A172 (cell line): ENCODE results near the gene CLPTM1L. TPM values are rescaled to one million over a fixed set of nuclear protein-coding genes. Genes with fewer than 3 reads are reported as not detected.
"Not testable (repeated sequence)": the region's sequence is repeated elsewhere in the genome, so short reads cannot be mapped to it uniquely, and the experiment has no call there.

ENCODE experiments used
- DNase-seq: peaks from one replicate; pipeline ENCODE4 v3.0.0-alpha.2; 2015; ENCODE audit warnings: low spot score
- total RNA-seq: library from RNA; depleted of rRNA; stranded (reverse); fragments of >200 nt; shearing (Covaris generic); gene quantifications from 2 replicates; pipeline ENCODE4 v1.2.3, GENCODE V29; 2014

Gene CLPTM1L
- total RNA-seq, 1 experiment from 2014 or later: 287 TPM

DNA sequence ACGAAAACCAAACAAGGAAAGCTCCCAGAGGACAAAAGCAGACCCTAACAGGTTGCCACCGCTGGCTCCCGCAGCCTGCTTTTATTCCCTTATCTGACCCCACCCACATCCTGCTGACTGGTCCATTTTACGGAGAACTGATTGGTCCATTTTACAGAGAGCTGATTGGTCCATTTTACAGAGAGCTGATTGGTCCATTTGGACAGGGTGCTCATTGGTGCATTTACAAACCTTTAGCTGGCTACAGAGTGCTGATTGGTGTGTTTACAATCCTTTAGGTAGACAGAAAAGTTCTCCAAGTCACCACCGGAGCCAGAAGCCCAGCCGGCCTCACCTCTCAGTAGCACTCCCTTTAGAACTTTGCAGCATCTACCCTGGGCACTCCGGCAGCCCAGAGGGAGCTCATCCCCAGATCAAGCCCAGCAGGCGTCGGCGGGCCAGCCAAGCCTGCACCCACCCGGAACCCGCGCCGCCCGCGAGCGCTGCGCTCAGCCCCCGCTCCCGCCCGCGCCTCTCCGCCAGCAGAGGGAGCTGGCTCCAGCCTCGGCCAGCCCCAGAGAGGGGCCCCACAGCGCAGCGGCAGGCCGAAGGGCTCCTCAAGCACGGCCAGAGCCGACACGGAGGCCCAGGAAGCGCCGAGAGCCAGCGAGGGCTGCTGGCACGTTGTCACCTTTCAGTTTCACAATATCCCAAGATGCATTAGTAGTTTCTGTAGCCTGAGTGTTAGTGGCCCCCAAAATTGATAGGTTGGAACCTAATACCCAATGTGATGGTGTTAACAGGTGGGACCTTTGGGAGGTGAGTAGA, 35.3 kb upstream of the CLPTM1L start:
- no peak for DNase-seq

DNA sequence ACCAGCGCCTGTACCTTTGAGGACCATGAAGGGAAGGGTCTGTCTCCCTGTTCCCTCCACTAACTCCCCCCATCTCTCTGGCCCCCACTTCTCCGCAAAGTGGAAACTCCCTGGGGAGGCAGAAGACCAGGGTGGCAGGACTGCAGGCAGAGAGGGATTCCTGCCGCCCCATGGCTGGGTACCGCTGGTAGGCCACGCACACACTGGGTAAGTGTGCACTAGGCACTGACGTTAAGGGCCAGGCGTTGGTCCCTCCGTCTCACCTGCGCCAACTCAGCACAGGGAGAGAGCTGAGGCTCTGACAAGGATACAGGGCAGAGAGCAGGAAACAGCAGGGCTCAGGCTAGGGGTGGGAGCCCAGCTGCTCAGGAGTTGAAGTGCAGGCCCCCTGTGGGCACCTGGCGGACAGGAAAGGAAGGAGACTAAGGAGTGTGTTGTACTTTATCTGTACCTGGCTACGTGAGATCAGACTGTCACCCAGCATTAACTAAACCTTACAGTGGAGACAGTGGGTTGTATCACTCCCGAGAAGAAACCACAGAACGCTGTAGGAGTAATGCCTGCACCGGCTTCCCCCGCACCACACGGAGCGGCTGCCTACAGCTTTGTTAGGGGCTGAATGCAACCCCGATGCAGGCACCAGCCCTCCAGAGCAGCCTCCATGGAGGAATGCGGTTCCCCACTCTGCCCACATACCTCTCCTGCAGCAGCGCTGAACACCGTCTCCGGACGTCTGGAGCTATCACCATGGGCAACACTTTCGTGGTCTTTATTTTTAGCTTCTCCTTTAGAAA, 34.2 kb upstream of the CLPTM1L start:
- no peak for DNase-seq

DNA sequence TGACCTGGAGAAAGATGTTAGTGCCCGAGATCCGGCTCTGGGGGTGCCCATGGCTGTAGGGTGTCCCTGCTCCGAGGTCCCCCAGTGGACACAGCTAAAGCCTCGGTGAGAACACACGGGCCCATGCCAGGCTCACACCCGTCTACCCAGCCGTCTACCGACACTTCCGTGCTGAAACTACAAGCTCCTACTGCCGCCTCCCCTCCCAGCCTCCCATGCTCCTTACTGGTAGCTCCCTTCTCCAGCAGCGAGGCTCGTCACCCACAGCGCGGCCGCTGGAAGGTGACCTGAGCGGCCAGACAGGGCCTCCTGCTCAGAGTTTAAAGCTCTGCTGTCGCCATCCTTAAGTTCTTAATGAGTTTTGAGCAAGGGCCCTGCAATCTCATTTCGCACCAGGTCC, 33.2 kb upstream of the CLPTM1L start:
- DNase-seq: no peak

DNA sequence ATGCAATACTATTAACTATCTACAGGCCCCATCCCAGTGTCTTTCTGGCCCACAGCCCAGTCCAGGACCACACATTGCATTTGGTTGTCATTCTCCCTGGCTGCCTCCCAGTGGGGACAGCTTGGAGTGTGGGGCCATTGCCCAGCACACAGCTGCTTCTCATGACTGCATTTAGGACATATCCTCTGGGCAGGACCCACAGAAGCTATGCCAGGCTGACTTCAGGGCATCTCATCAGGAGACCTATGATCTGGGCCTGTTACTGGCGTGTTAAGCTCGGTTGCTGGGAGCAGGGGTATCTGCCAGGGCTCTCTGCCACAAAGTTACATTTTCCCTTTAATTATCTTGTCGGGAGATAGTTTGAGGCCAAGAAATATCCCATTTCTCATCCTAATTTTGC, 32.1 kb upstream of the CLPTM1L start:
- DNase-seq: no peak

DNA sequence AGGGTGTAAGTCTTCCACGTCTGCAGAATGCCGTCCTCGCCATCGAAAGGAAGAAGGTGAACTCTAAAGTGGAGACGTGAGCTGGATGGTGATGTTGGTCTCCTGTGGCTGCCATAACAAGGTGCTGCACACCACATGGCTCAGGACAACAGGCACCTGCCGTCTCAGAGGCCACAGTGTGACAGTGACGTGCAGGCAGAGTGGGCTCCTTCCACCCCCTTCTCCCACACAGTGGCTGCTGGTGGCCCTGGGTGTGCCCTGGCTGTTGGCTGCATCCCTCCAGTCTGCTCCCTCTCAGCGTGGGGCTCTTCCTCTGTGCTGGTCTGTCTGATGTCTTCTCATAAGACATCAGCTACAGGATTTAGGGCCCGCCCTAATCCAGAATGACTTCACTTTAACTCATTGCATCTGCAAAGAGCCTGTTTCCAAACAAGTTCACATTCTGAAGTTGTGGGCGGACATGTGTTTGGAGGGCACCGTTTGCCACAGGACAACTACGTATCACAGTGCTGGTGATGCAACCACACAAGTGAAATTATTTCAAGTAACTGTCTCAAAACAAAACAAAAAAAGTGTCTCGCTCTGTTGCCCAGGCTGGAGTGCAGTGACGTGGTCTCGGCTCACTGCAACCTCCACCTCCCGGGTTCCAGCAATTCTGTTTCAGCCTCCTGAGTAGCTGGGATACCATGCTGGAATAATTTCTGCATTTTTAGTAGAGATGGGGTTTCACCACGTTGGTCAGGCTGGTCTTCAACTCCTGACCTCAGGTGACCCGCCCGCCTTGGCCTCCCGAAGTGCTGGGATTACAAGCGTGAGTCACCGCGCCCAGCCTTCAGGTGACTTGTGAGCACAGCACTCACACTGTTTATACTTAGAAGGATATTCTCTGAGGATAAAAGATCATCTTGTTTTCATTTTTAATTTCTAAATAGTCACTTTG, 31.2 kb upstream of the CLPTM1L start:
- DNase-seq: peak; percentile 52

DNA sequence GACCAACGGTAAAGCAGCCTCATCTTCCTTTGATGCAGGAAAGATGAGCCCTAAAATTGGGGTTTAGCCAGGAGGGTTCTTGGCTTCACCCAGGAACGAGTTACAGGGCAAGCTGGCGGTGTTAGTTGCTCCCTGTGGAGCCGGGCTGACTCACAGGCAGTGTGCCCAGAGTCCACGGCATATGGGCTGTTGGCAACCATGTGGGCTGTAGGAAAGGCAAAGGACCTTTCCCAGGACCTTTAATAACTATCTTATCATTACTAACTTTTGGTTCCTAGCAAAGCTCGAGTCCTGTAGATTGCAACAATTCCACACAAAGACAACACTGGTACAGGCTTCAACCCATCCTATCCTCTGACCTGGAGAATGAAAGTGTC, 29.8 kb upstream of the CLPTM1L start:
- peak; percentile 84 for DNase-seq

DNA sequence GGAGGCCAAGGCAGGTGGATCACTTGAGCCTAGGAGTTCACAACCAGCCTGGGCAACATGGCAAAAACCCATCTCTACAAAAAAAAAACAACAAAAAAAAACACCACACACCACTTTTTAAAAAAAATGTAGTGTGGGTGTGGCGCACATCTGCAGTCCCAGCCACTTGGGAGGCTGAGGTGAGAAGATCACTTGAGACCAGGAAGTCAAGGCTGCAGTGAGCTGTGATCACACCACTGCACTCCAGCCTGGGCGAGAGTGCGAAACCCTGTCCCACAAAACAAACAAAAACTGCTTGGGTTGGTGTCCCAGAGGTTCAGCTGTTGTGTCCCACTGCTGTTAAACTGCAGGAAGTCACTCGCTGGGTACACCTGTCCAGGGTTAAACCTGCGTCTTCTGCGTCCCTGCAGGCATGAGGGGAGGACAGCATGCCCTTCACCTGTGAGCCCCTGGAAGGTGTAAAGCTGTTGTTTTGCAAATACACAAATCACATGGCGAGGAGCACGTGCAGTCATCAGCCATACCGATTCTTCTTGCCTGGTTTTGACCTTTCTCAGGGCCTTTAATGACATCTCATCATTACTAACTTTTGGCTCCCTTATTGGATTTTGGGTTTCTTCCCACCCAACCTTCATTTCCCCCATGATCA, 29.3 kb upstream of the CLPTM1L start:
- no peak for DNase-seq

DNA sequence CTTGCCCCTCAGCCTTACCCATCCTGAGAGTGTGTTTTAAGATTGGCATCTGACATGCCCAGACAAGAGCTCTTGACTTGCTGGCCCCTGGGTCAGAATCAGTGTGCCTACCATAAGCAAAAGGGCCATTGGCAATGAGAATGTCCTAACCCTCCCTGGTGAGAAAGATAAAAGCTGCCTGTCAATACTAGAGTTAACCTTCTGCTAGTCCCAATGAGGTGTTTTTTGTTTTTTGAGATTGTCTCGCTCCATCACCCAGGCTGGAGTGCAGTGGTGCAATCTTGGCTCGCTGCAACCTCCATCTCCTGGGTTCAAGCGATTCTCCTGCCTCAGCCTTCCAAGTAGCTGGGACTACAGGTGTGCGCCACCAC, 27.1 kb upstream of the CLPTM1L start:
- DNase-seq: not testable (repeated sequence)

DNA sequence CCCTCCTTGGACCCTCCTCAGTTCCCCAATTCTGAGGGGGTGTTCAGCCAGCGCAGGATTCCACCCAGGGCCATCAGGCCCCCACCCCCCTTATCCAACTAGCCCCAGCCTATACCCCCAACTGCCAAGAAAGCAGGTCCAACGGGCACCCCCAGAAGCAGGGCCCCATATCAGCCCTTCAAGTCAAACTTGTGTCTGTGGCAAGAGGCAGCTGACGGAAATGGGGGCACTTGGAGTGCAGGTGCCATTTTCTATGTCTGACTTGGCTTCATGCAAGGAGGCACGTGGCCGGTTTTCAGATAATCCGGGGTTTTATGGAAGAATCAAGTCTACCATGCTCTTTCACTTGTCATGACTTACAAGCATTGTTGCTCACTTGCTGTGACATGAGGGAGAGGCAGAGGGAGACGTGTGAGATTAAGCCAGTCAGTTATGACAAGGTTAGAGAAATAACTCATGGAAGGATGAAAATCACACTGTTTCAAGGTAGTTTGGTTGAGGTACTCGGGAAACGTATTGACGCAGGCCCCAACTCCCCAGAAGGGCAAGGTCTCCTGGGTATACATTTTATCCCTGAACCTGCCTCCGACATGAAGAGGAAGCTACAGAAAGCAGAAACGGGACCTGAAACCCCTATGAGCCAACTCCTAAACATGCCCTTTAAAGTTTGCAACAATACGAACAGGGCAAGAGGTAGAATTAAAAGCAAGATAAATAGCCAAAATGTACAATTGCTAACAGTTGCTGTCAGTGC, 26.5 kb upstream of the CLPTM1L start:
- no peak for DNase-seq

DNA sequence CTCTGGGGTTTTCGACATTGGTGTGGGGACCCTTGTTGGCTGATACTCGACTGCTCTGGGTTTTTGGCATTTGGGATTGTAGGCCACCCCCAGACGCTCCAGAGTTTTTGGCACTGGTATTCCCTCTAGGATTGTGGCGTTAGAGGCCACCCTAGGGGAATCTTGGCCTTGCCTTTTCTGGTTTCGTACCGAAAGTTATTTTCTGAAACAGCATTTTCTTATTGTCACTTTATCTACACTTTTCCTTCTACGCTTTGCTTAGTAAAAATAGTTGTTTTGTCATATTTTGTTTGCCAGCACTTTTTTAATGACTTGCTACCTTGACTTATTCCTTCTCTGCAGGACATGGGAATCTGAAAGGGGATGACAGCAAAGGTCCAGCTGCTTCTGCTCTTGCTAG, 25.1 kb upstream of the CLPTM1L start:
- no peak for DNase-seq

DNA sequence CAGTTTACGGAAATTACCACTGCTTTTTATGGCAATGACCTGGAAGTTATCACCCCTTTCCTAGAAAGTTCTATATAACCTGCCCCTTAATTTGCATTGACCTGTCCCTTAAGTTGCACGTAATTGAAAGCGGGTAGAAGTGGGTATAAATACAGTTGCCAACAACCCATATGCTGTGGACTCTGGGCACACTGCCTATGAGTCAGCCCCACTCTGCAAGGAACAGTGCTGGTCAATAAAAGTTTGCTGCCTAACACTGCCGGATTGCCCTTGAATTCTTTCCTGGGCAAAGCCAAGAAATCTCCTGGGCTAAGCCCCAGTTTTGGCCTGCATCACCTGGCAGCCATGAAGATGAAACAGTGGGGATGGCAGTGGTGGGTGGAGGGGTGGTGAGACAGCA, 23.9 kb upstream of the CLPTM1L start:
- DNase-seq: no peak

DNA sequence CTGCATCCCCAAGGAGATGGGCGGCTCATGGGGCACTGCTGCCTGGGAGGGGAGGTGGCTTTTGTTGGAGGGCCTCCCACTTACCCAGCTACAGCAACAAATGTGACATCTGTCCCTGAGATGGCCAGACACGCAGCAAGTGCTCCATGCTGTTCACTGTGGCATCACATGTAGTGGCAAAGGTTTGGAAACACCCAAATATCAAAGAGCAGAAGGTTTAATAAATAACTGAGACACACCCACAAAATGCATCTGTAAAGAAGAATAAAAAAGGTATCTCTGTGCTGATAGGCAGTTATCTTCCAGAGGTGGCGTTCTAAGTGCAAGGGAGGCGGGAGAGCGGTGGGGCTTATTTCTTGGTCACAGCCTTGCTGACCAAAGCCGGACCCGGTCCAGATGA, 23.3 kb upstream of the CLPTM1L start:
- DNase-seq: no peak

DNA sequence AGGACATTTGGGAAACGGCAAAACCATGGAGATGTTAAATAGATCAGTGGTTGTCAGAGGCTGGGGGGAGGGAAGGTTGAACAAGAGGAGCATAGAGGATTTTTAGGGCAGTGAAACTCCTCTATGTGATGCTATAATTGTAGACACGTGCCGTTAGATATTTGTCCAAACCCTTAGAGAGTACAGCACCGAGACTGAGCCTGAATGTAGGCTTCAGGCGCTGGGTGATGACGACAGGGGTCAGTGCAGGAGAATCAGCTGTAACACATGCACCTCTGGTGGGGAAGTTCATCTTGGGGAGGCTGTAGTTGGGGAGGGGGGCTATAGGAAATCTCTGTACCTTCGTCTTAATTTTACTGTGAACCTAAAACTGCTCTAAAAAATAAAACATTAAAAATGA, 22.2 kb upstream of the CLPTM1L start:
- DNase-seq: no peak

DNA sequence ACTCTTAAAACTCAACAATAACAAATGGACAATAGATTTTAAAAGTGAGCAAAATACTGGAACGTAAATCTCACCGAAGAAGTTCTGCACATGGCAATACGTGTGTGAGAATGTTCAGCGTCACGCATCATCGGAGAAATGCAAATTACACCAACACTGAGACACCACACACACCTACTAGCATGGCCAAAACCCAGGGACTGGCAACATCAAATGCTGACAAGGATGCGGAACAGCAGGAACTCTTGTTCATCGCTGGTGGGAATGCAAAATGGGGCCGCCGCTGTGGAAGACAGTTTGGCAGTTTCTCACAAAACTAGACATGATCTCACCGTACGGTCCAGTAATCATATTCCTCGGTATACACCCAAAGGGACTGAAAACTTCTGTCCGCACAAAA, 21.6 kb upstream of the CLPTM1L start:
- DNase-seq: no peak

DNA sequence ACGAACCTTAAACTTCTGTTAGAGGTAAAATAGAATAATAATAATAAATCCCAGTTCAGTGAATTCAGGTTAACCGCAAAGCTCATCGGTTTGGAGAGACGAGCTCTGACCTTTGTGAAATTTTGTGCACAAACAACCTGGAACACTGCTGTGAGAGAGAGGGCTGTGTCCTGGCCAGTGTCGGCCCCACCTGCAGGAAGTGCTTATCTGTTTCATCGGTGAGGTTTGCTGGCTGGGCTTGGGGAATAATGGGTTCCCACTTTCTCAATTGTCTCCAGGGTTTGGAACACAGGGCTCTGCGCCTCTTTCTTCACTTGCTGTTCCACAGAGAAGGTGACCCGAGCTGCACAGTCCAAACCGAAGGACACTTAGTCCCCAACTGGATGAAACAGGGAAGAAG, 19.3 kb upstream of the CLPTM1L start:
- DNase-seq: no peak

DNA sequence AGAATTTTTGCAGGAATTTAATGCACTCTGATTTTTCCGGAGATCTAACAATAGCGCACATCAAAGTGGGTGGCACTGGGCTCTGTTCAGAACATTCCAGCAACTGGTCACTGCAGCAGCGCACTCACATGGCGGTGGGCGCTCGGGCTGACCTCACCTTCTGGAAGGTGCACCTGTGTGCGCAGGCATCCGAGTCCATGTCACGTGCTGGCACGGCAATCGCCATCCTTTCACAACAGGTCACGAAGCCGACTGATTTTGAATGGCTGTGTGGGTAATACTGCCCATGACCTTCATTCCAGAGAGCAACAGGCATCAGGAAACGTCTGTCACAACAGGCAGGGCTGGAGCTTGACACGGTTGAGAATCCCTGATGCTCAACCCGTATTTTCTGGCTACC, 18.7 kb upstream of the CLPTM1L start:
- DNase-seq: no peak

DNA sequence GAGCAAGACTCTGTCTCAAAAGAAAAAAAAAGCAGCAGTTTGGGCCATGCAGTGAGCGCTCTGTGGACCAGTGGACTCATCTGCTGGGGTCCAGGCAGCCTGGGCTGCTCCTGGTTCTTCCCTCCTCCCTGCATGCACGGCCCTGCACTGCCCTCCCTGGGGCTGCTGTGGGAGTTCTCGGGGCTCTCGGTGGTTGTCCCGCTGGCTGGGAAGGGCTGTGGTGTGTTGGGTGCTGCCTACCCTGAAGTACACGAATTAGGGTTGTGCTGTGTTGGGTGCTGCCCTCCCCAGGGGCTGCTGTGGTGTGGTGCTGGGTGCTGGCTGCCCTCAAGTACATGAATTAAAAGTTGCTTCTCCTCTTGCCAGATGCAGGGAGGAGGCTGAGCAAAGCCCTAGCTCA, 18.3 kb upstream of the CLPTM1L start:
- DNase-seq: no peak

DNA sequence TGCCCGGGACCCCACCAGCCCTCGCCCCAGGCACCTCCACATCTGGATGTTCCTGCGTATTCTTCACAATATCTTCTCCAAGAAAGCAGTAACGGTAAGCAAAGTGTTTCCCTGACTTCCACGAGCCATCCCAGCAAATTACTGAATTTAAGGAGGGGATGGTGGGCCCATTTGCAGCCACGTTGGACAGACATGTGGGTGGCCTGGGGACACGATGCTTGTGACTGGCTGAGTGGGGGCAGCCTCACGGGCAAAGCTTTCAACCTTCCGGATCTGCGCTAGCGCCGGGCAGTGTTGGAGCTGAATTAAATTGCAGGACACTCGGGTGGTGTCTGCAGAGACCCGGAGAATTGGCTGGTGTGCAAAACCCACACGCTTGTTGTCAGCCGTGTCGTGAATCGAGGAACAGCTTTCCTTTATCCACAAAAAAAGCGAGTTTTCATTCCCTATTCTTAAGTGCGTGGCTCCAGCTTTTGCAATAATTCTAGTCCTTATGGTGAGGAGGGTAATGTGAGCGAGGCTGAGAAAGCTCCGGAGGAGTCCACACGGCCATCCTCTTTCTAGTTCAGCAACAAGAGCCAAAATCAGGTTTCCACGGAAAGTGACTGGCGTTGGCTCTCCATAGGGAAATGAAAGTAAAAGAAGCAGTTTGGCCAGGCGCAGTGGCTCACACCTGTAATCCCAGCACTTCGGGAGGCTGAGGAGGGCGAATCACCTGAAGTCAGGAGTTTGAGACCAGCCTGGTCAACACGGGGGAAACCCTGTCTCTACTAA, 17.5 kb upstream of the CLPTM1L start:
- DNase-seq: no peak

DNA sequence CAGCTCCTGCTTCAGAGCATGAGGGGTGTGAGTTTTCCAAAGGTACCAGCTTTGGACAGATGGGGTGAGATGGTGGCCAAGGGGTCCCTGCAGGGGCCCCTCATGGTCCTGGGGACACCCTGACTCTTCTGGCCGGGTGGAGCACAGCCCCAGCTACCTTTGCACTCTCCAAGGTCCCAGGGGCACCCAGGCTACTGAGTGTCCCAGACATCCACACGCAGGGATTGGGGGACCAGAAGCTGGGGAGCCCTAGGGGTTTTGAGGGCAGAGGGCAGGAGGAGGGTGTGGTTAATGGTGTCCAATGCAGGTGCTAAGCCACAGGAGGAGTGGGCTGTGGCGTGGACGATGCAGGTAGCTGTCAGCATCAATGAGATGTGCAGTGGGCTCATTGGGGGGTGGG, 16.0 kb upstream of the CLPTM1L start:
- DNase-seq: no peak

DNA sequence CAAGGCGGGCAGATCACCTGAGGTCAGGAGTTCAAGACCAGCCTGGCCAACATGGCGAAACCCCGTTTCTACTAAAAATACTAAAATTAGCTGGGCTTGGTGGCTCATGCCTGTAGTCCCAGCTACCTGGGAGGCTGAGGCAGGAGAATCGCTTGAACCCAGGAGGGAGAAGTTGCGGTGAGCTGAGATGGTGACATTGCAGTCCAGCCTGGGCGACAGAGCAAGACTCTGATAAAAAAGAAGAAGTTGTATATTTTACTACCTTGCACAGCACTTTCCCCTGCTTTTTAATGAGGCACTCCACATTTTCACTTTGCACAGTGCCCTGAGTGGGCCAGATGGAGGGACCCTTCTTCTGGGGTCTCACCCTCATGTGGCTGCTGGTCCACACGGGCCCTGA, 15.5 kb upstream of the CLPTM1L start:
- DNase-seq: not testable (repeated sequence)
